Prostate gland (tissue), 2 donors: ENCODE results near the gene TMEM131L.

Source experiments
- POLR2A ChIP-seq: fragments of 450-650 bp; IDR thresholded peaks from one replicate; pipeline ENCODE4 v1.6.1; 2016; ENCODE audit warnings: antibody characterized with exemption, mild to moderate bottlenecking
- POLR2AphosphoS5 ChIP-seq: sonication (generic); formaldehyde crosslinking; IDR thresholded peaks from one replicate; pipeline ENCODE4 v1.6.1; 2017; ENCODE audit warnings: antibody characterized with exemption
- TF ChIP-seq, protein P1 (sequence below), 4 experiments: fragments of 200-600 bp in 2 of 4; fragments of 450-650 bp in 2 of 4; sonication (generic) in 2 of 4; IDR thresholded peaks; 1 replicate in 3 of 4; 2 replicates in 1 of 4; pipeline ENCODE4 v1.5.1; 2016 to 2019; ENCODE audit warnings: antibody characterized with exemption in 4 of 4, mild to moderate bottlenecking in 2 of 4, moderate library complexity in 2 of 4

DNA sequence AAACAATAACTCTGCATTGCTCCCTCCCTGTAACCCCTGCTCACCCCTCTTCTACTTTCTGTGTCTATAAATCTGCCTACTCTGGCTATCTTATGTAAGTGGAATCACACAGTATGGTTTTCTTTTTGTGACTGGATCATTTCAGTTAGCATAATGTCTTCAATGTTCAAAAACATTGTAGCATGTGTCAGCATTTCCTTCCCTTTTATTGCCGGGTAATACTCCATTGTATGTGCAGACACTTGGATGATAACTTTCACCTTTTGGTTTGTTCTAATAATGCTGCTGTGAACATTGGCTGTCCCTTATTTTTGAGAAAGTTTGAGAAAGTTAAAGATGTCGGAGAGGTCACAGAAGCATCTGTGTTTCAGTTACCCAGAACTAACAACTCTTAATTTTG, 157.3 kb downstream of the TMEM131L start:
- TF ChIP-seq, protein P1, sequence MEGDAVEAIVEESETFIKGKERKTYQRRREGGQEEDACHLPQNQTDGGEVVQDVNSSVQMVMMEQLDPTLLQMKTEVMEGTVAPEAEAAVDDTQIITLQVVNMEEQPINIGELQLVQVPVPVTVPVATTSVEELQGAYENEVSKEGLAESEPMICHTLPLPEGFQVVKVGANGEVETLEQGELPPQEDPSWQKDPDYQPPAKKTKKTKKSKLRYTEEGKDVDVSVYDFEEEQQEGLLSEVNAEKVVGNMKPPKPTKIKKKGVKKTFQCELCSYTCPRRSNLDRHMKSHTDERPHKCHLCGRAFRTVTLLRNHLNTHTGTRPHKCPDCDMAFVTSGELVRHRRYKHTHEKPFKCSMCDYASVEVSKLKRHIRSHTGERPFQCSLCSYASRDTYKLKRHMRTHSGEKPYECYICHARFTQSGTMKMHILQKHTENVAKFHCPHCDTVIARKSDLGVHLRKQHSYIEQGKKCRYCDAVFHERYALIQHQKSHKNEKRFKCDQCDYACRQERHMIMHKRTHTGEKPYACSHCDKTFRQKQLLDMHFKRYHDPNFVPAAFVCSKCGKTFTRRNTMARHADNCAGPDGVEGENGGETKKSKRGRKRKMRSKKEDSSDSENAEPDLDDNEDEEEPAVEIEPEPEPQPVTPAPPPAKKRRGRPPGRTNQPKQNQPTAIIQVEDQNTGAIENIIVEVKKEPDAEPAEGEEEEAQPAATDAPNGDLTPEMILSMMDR (IDR thresholded peaks at IDR 0.05), result no peak
- no peak for TF ChIP-seq POLR2A
- no peak for TF ChIP-seq POLR2AphosphoS5
